SK-N-SH (cell line): ENCODE measurements around the gene SPATA31A6. TPM values are rescaled to one million over a fixed set of nuclear protein-coding genes. Genes with fewer than 3 reads are reported as not detected.
"Not testable (repeated sequence)": the region's sequence is repeated elsewhere in the genome, so short reads cannot be mapped to it uniquely, and the experiment has no call there.

Source experiments
- CTCF ChIA-PET: fragments of 300-600, 350-600 bp; formaldehyde crosslinking; extraction: SDS; loops from one replicate; lab custom pipeline; 2021; lab: Yijun Ruan, JAX
- POLR2A ChIA-PET: fragments of 350-600 bp; sonication (Branson Sonifier 250); formaldehyde crosslinking; extraction: SDS; loops from one replicate; lab custom pipeline; 2020; ENCODE audit warnings: antibody characterized with exemption, inconsistent platforms; lab: Yijun Ruan, JAX
- DNase-seq: peaks from one replicate; pipeline ENCODE4 v3.0.0; 2012
- H2AFZ ChIP-seq: fragments of 200-600 bp; sonication (generic); 2 replicates; pipeline ENCODE4 v1.8.1; 2016; ENCODE audit warnings: antibody characterized with exemption, mild to moderate bottlenecking, low read depth
- H3F3A ChIP-seq: fragments of 200-600 bp; sonication (generic); replicated peaks from 2 replicates; pipeline ENCODE3; 2016; ENCODE audit warnings: antibody characterized with exemption, mild to moderate bottlenecking; ENCODE audit not compliant: insufficient read depth
- H3K27ac ChIP-seq, 2 experiments: fragments of 200-500 bp in 1 of 2; fragments of 200-600 bp in 1 of 2; sonication (Bioruptor generic) in 1 of 2; sonication (generic), shearing (Covaris generic) in 1 of 2; 2 replicates each; pipeline versions ENCODE4 v1.5.1 to v1.6.1; 2014 to 2016; ENCODE audit warnings: low read depth in 2 of 2, inconsistent platforms in 1 of 2, low read length in 1 of 2, mild to moderate bottlenecking in 1 of 2, mixed read lengths in 1 of 2
- H3K27me3 ChIP-seq: fragments of 200-600 bp; sonication (generic), shearing (Covaris generic); 2 replicates; pipeline ENCODE4 v1.6.1; 2016; ENCODE audit warnings: mixed run types; ENCODE audit not compliant: insufficient read depth
- H3K36me3 ChIP-seq, 2 experiments: fragments of 200-500 bp in 1 of 2; fragments of 200-600 bp in 1 of 2; sonication (Bioruptor generic) in 1 of 2; sonication (generic) in 1 of 2; replicated peaks in 1 of 2; 2 replicates each; pipeline versions ENCODE3 to v1.5.1; 2014 to 2016; ENCODE audit warnings: low read length in 1 of 2, mild to moderate bottlenecking in 1 of 2; ENCODE audit not compliant: insufficient read depth in 2 of 2, control insufficient read depth in 1 of 2
- H3K4me1 ChIP-seq, 2 experiments: fragments of 200-500 bp in 1 of 2; fragments of 200-600 bp in 1 of 2; sonication (Bioruptor generic) in 1 of 2; sonication (generic), shearing (Covaris generic) in 1 of 2; 2 replicates each; pipeline versions ENCODE4 v1.5.1 to v1.6.1; 2014 to 2016; ENCODE audit warnings: low read depth in 1 of 2, low read length in 1 of 2, mixed run types in 1 of 2; ENCODE audit not compliant: insufficient read depth in 2 of 2, control insufficient read depth in 1 of 2
- H3K4me2 ChIP-seq: fragments of 200-600 bp; sonication (generic), shearing (Covaris generic); 2 replicates; pipeline ENCODE4 v1.6.1; 2017; ENCODE audit warnings: mixed run types
- H3K4me3 ChIP-seq, 2 experiments: fragments of 200-500 bp in 1 of 2; fragments of 200-600 bp in 1 of 2; sonication (Bioruptor generic) in 1 of 2; sonication (generic), shearing (Covaris generic) in 1 of 2; 2 replicates each; pipeline versions ENCODE4 v1.5.1 to v1.8.1; 2014 to 2016; ENCODE audit warnings: low read depth in 2 of 2, inconsistent platforms in 1 of 2, low read length in 1 of 2, mild to moderate bottlenecking in 1 of 2, mixed read lengths in 1 of 2, moderate library complexity in 1 of 2
- H3K79me2 ChIP-seq: fragments of 200-600 bp; sonication (generic); 2 replicates; pipeline ENCODE4 v1.8.1; 2017; ENCODE audit warnings: mild to moderate bottlenecking; ENCODE audit not compliant: insufficient read depth
- H3K9ac ChIP-seq: fragments of 200-600 bp; sonication (generic); 2 replicates; pipeline ENCODE4 v1.6.1; 2017; ENCODE audit warnings: mixed run types
- H3K9me2 ChIP-seq: fragments of 200-600 bp; sonication (generic); 2 replicates; pipeline ENCODE4 v1.6.1; 2017; ENCODE audit warnings: mixed run types
- H3K9me3 ChIP-seq: fragments of 200-600 bp; sonication (generic); 2 replicates; pipeline ENCODE4 v1.6.1; 2017; ENCODE audit warnings: mixed run types, mild to moderate bottlenecking, moderate library complexity
- H4K20me1 ChIP-seq: fragments of 200-600 bp; sonication (generic); 2 replicates; pipeline ENCODE4 v1.6.1; 2017; ENCODE audit warnings: mild to moderate bottlenecking, mixed run types; ENCODE audit not compliant: insufficient read depth
- WGBS: methylation state at CpG from one replicate; pipeline ENCODE4 v1.1.6; 2017; ENCODE audit warnings: low lambda C conversion rate; 5-methylcytosine and 5-hydroxymethylcytosine counted together
- polyA plus RNA-seq, 3 experiments: library from polyadenylated mRNA; depleted of rRNA; stranded (reverse); fragments of >200 nt; gene quantifications; 2 replicates each; pipeline ENCODE4 v1.2.3, GENCODE V29; 2012
- small RNA-seq, 7 experiments: library from RNA; depleted of rRNA; stranded (forward); fragments of <200 nt; gene quantifications; one replicate each; pipeline ENCODE3, GENCODE V24; 2012

Gene SPATA31A6
- polyA plus RNA-seq, 1 of the 3 experiments (the other 2 are of a cell fraction): 0.07 TPM

DNA sequence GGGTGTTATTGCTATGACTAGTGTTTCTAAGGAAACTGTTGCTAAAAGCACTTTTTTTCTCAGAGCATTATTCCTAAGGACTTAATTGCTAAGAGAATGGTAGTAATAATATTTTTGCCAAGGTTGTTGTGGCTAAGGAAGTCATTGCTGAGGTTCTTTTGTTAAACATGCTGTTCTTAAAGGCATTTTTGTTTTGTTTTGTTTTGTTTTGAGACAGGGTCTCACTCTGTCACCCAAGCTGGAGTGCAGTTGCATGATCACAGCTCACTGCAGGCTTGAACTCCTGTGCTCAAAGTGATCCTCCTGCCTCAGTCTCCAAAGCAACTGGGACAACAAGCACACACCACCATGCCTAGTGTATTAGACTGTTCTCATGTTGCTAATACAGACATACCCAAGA lies 51.2 kb downstream of the SPATA31A6 start:
- H3K4me3 ChIP-seq, H3K79me2 ChIP-seq, CTCF ChIA-PET, H3K9ac ChIP-seq, H3K4me1 ChIP-seq, H3K27ac ChIP-seq, H3K36me3 ChIP-seq, H3K27me3 ChIP-seq, H3K9me3 ChIP-seq, H3K9me2 ChIP-seq, H3K4me2 ChIP-seq, POLR2A ChIA-PET, H2AFZ ChIP-seq, H3F3A ChIP-seq, H4K20me1 ChIP-seq, DNase-seq: not testable (repeated sequence)

DNA sequence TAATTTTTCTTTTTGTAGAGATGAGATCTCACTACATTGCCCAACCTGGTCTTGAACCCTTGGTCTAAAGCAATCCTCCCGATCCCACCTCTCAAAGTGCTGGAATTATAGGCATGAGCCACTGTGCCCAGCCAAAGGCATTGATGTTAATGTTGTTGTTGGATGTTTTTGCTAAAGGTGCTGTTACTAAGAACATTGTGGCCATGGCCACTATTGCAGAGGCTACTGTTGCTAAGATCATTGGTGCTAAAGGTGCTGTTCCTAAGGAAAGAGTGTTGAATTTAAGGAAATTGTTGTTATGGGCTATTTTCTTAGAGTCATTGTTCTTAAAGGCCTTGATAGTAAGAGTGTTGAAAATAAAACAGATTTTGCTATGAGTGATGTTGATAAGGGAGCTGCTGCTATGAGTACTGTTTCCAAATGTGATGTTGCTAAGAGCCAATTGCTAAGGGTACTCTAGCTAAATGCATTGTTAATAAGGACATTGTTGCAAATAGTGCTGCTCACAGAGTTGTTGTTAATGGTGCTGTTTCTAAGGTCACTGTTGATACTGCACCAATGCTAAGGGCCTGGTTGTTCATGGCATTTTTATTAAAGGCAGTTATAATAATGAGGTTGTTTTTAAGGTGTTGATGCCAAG lies 52.0 kb downstream of the SPATA31A6 start:
- H3K9me2 ChIP-seq, H3K79me2 ChIP-seq, H3K9me3 ChIP-seq, H3K27me3 ChIP-seq, H3K4me1 ChIP-seq, H3F3A ChIP-seq, POLR2A ChIA-PET, H3K4me3 ChIP-seq, H3K4me2 ChIP-seq, H4K20me1 ChIP-seq, DNase-seq, H2AFZ ChIP-seq, CTCF ChIA-PET, H3K9ac ChIP-seq, H3K36me3 ChIP-seq, H3K27ac ChIP-seq: not testable (repeated sequence)
- WGBS: no CpG with 5 or more reads among the region's 1 CpG

DNA sequence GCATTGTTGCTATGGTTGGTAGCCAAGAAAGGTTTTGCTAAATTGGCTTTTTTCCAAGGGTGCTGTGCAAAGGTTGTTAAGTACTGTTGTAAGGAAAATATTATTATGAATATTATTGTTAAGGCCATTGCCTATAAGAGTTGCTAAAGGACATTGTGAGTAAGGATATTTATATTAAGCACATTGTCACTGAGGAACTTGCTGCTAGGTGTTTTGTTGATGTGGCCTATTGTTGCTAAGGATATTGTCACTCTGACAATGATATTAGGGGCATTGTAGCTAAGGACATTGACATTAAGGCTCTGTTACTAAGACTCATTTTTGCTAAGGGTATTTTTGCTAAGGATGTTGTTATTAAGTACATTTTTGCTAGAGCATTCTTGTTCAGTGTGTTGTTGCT lies 52.6 kb downstream of the SPATA31A6 start:
- H3F3A ChIP-seq, H3K9me3 ChIP-seq, H3K4me3 ChIP-seq, H3K36me3 ChIP-seq, H4K20me1 ChIP-seq, H2AFZ ChIP-seq, H3K27me3 ChIP-seq, H3K9ac ChIP-seq, CTCF ChIA-PET, POLR2A ChIA-PET, H3K4me1 ChIP-seq, H3K9me2 ChIP-seq, H3K79me2 ChIP-seq, H3K4me2 ChIP-seq, DNase-seq, H3K27ac ChIP-seq: not testable (repeated sequence)

GRCh38 chr9:42237381-42237780 lies 53.9 kb downstream of the SPATA31A6 start:
- DNase-seq, H3K27ac ChIP-seq, H3K4me1 ChIP-seq, H3K9me3 ChIP-seq, H3K27me3 ChIP-seq, POLR2A ChIA-PET, H3K4me3 ChIP-seq, H3K9me2 ChIP-seq, CTCF ChIA-PET, H3K36me3 ChIP-seq, H3K79me2 ChIP-seq, H3K9ac ChIP-seq, H4K20me1 ChIP-seq, H3F3A ChIP-seq, H2AFZ ChIP-seq, H3K4me2 ChIP-seq: not testable (repeated sequence)
- 49% methylated on average over 3 of the region's 3 CpGs for WGBS

- H3K4me2 ChIP-seq, H3K27me3 ChIP-seq, H2AFZ ChIP-seq, H3K36me3 ChIP-seq, H3K4me3 ChIP-seq, H3F3A ChIP-seq, H4K20me1 ChIP-seq, H3K27ac ChIP-seq, H3K4me1 ChIP-seq, H3K9me2 ChIP-seq, H3K79me2 ChIP-seq, DNase-seq, POLR2A ChIA-PET, CTCF ChIA-PET, H3K9me3 ChIP-seq, H3K9ac ChIP-seq: not testable (repeated sequence)
- 41% methylated on average over 2 of the region's 2 CpGs for WGBS
Measured at GRCh38 chr9:42238862-42239261, 55.4 kb downstream of the SPATA31A6 start.

Small RNA genes within 50 kb of the gene (small RNA-seq; reads per million reads assigned to genes)
- 0 reads per million in 7 experiments for gene AL445584.3

Other genes with a start within 250 kb of the SPATA31A6 start
- not detected in 2 replicates for gene CNTNAP3B, start 54.2 kb upstream of the SPATA31A6 start, polyA plus RNA-seq (2012; rRNA removed)